Hepatocyte (in vitro differentiated cells): ENCODE results near the gene SMC6.

ENCODE experiments used
- CTCF ChIP-seq: fragments of 200-600 bp; sonication (generic); IDR thresholded peaks from 2 replicates; pipeline ENCODE4 v1.5.1; 2016; ENCODE audit warnings: antibody characterized with exemption, mild to moderate bottlenecking; ENCODE audit not compliant: poor library complexity
- EZH2 ChIP-seq: fragments of 200-600 bp; sonication (generic); IDR thresholded peaks from 2 replicates; pipeline ENCODE4 v1.6.1; 2016; ENCODE audit warnings: antibody characterized with exemption, mild to moderate bottlenecking, borderline replicate concordance
- EZH2phosphoT487 ChIP-seq: fragments of 200-600 bp; sonication (generic); IDR thresholded peaks from one replicate; pipeline ENCODE4 v1.6.1; 2018; ENCODE audit warnings: antibody characterized with exemption, mild to moderate bottlenecking, low read depth, moderate library complexity; ENCODE audit not compliant: unreplicated experiment, severe bottlenecking

- TF ChIP-seq CTCF (no peak), EZH2phosphoT487 (no peak), EZH2 (no peak)
These were observed 73.5 kb downstream of the SMC6 start for GRCh38 chr2:17680119-17680518.
